AG09319 (cell line): ENCODE data around the gene ERC2.
"Not testable (repeated sequence)": the region's sequence is repeated elsewhere in the genome, so short reads cannot be mapped to it uniquely, and the experiment has no call there.

Experiments used
- DNase-seq: peaks from one replicate; pipeline ENCODE4 v3.0.0-alpha.2; 2010; ENCODE audit warnings: low read depth; ENCODE audit errors: extremely low read depth
- CTCF ChIP-seq: IDR thresholded peaks from 2 replicates; pipeline ENCODE4 v1.5.1; 2011; ENCODE audit warnings: low read depth, mild to moderate bottlenecking, inconsistent platforms, low read length, moderate library complexity

ERC2 gene

GRCh38 chr3:55857633-55858032 lies 610.6 kb downstream of the ERC2 start:
- no peak for DNase-seq
- TF ChIP-seq CTCF, result no peak

GRCh38 chr3:55855311-55855710 lies 613.0 kb downstream of the ERC2 start:
- no peak for DNase-seq
- TF ChIP-seq CTCF, result no peak

- DNase-seq, result no peak
- no peak for TF ChIP-seq CTCF
These were observed 613.8 kb downstream of the ERC2 start for GRCh38 chr3:55854494-55854893.

GRCh38 chr3:55852326-55852725 lies 615.9 kb downstream of the ERC2 start:
- no peak for TF ChIP-seq CTCF
- DNase-seq, result no peak

GRCh38 chr3:55842204-55842603 lies 626.1 kb downstream of the ERC2 start:
- no peak for DNase-seq
- TF ChIP-seq CTCF, result no peak

GRCh38 chr3:55831876-55832275 lies 636.4 kb downstream of the ERC2 start:
- DNase-seq, result not testable (repeated sequence)

- DNase-seq, result no peak
- no peak for TF ChIP-seq CTCF
These were observed 639.6 kb downstream of the ERC2 start for GRCh38 chr3:55828712-55829111.

- DNase-seq, result no peak
- no peak for TF ChIP-seq CTCF
These were observed 640.5 kb downstream of the ERC2 start for GRCh38 chr3:55827786-55828185.
